Measurements from ENCODE around the gene CBLB. TPM values are rescaled to one million over a fixed set of nuclear protein-coding genes. Genes with fewer than 3 reads are reported as not detected.

The CBLB gene
- total and polyA plus RNA-seq, 4 donors = 3.1 to 22.8 (median 9.8) TPM

- TF ChIP-seq REST (IDR thresholded peaks at IDR 0.05) (no peak), NR2F2 (IDR thresholded peaks at IDR 0.05) (no peak), YY1 (IDR thresholded peaks at IDR 0.05) (no peak)
Observed at GRCh38 chr3:105615814-105616213, 253.0 kb downstream of the CBLB start (continued).

- no peak for TF ChIP-seq RXRA (IDR thresholded peaks at IDR 0.05)
- TF ChIP-seq NR2F2 (IDR thresholded peaks at IDR 0.05) = no peak
- no peak for TF ChIP-seq ZBTB33 (IDR thresholded peaks at IDR 0.05)
- TF ChIP-seq HNF4A (conservative IDR thresholded peaks at IDR 0.05) = no peak
- TF ChIP-seq REST (IDR thresholded peaks at IDR 0.05) = no peak
- no peak for TF ChIP-seq EGR1 (IDR thresholded peaks at IDR 0.05; ENCODE audit: low read depth in 2 of 2)
- no peak for TF ChIP-seq CTCF (IDR thresholded peaks at IDR 0.05; ENCODE audit: low read depth, low read length, missing input control)
- TF ChIP-seq HNF4G (IDR thresholded peaks at IDR 0.05) = no peak
- no peak for TF ChIP-seq MAX (IDR thresholded peaks at IDR 0.05)
- TF ChIP-seq SP1 (IDR thresholded peaks at IDR 0.05) = no peak
- no peak for TF ChIP-seq ATF3 (IDR thresholded peaks at IDR 0.05)
- TF ChIP-seq TAF1 (conservative IDR thresholded peaks at IDR 0.05) = no peak
- no peak for TF ChIP-seq GABPA (IDR thresholded peaks at IDR 0.05 in 1 of 2, conservative IDR thresholded peaks at IDR 0.05 in 1 of 2)
- TF ChIP-seq RAD21 (IDR thresholded peaks at IDR 0.05) = no peak
- no peak for TF ChIP-seq JUND (IDR thresholded peaks at IDR 0.05)
- no peak for TF ChIP-seq YY1 (IDR thresholded peaks at IDR 0.05)
- no peak for TF ChIP-seq FOXA1 (IDR thresholded peaks at IDR 0.05)
- no peak for TF ChIP-seq FOXA2 (IDR thresholded peaks at IDR 0.05)
- Histone ChIP-seq H3K4me1 (ENCODE audit: control insufficient read depth in 4 of 4, insufficient read depth in 4 of 4, low read length in 3 of 4) (no peaks in the 10 kb centered on the region), H3K4me3 (ENCODE audit: low read depth in 1 of 3, low read length in 3 of 3) (no peak overlapping the region), H3K27me3 (ENCODE audit: control insufficient read depth in 4 of 4, insufficient read depth in 4 of 4, low read length in 3 of 4) (no peaks in the 10 kb centered on the region), H3K9ac (ENCODE audit: low read depth in 1 of 2, low read length in 2 of 2) (no peak overlapping the region), H3K36me3 (ENCODE audit: control insufficient read depth in 4 of 4, insufficient read depth in 3 of 4, low read depth in 1 of 4, low read length in 3 of 4) (no peaks in the 10 kb centered on the region), H3K9me3 (ENCODE audit: control insufficient read depth in 4 of 4, low read length in 3 of 4) (no peaks in the 10 kb centered on the region), H3K27ac (ENCODE audit: low read depth in 1 of 2, low read length in 2 of 2) (no peak overlapping the region)
- DNase-seq (ENCODE audit: low spot score) = no peak
Observed at GRCh38 chr3:105614288-105615030, 254.4 kb downstream of the CBLB start.
